HEK293 (cell line): ENCODE measurements around the gene CORO2B.
A peak's percentile ranks its signal among the peaks of the same experiment; 100 is the strongest.

ENCODE experiments used
- CTCF ChIA-PET: fragments of 350-600 bp; formaldehyde crosslinking; extraction: SDS; loops from one replicate; lab custom pipeline; 2021; ENCODE audit warnings: antibody characterized with exemption; lab: Yijun Ruan, JAX
- POLR2A ChIA-PET: fragments of 300-600 bp; formaldehyde crosslinking; extraction: SDS; loops from one replicate; lab custom pipeline; 2020; ENCODE audit warnings: antibody characterized with exemption, inconsistent platforms; lab: Yijun Ruan, JAX
- H3K27ac ChIP-seq: fragments of 200-500 bp; sonication (Bioruptor generic); 2 replicates; pipeline ENCODE4 v1.5.1; 2014; ENCODE audit warnings: low read depth, low read length, control low read depth, inconsistent platforms; ENCODE audit errors: extremely low read depth
- H3K36me3 ChIP-seq, 2 experiments: fragments of 200-500 bp in 1 of 2; sonication (Bioruptor generic) in 1 of 2; 1 replicate in 1 of 2; 2 replicates in 1 of 2; pipeline ENCODE4 v1.5.1; 2014 to 2017; ENCODE audit warnings: inconsistent platforms in 2 of 2, low read length in 2 of 2; ENCODE audit not compliant: control insufficient read depth in 2 of 2, insufficient read depth in 1 of 2
- H3K4me1 ChIP-seq: fragments of 200-500 bp; sonication (Bioruptor generic); 2 replicates; pipeline ENCODE4 v1.5.1; 2014; ENCODE audit warnings: mild to moderate bottlenecking, low read length, inconsistent platforms; ENCODE audit not compliant: control insufficient read depth, insufficient read depth
- H3K4me3 ChIP-seq: 2 replicates; pipeline ENCODE4 v1.5.1; 2011; ENCODE audit warnings: low read depth, mild to moderate bottlenecking, control low read depth, low read length, moderate library complexity
- H3K9me3 ChIP-seq: fragments of 200-500 bp; sonication (Bioruptor generic); 2 replicates; pipeline ENCODE4 v1.5.1; 2014; ENCODE audit warnings: low read depth, low read length, inconsistent platforms; ENCODE audit not compliant: control insufficient read depth, insufficient read depth
- BCL11A ChIP-seq: fragments of 450-650 bp; formaldehyde crosslinking; IDR thresholded peaks from 2 replicates; pipeline ENCODE4 v1.5.1; 2016; ENCODE audit warnings: low read depth, missing biosample characterization, missing genetic modification characterization
- ELK4 ChIP-seq: IDR thresholded peaks from 2 replicates; pipeline ENCODE4 v1.6.1; 2011; ENCODE audit warnings: mild to moderate bottlenecking, low read depth, low read length, borderline replicate concordance
- HIC1 ChIP-seq: fragments of 450-650 bp; formaldehyde crosslinking; IDR thresholded peaks from 2 replicates; pipeline ENCODE4 v1.5.1; 2016; ENCODE audit warnings: missing biosample characterization, missing genetic modification characterization
- PRDM1 ChIP-seq: fragments of 450-650 bp; formaldehyde crosslinking; IDR thresholded peaks from 2 replicates; pipeline ENCODE4; 2016; ENCODE audit warnings: missing biosample characterization, missing genetic modification characterization
- TSHZ1 ChIP-seq: fragments of 450-650 bp; formaldehyde crosslinking; IDR thresholded peaks from 2 replicates; pipeline ENCODE4 v1.5.1; 2016; ENCODE audit warnings: missing biosample characterization, missing genetic modification characterization, borderline replicate concordance
- ZBTB10 ChIP-seq: fragments of 450-650 bp; formaldehyde crosslinking; IDR thresholded peaks from 2 replicates; pipeline ENCODE4 v1.5.1; 2016; ENCODE audit warnings: missing biosample characterization, missing genetic modification characterization
- ZNF23 ChIP-seq: fragments of 450-650 bp; formaldehyde crosslinking; IDR thresholded peaks from 2 replicates; pipeline ENCODE4 v1.5.1; 2016; ENCODE audit warnings: missing biosample characterization, missing genetic modification characterization, borderline replicate concordance
- ZNF274 ChIP-seq, 2 experiments: fragments of 200-500 bp in 1 of 2; fragments of 450-650 bp in 1 of 2; sonication (Bioruptor generic) in 1 of 2; formaldehyde crosslinking in 1 of 2; IDR thresholded peaks; 2 replicates each; pipeline versions ENCODE4 v1.5.1 to v1.6.1; 2014 to 2016; ENCODE audit warnings: borderline replicate concordance in 1 of 2, inconsistent platforms in 1 of 2, low read length in 1 of 2, missing biosample characterization in 1 of 2, missing genetic modification characterization in 1 of 2
- ZNF404 ChIP-seq: fragments of 450-650 bp; formaldehyde crosslinking; IDR thresholded peaks from 2 replicates; pipeline ENCODE4 v1.5.1; 2017; ENCODE audit warnings: missing biosample characterization, missing genetic modification characterization
- ZNF518A ChIP-seq: fragments of 450-650 bp; formaldehyde crosslinking; conservative IDR thresholded peaks from 2 replicates; pipeline ENCODE4 v1.5.1; 2016; ENCODE audit warnings: low read depth, missing biosample characterization, missing genetic modification characterization
- ZNF623 ChIP-seq: fragments of 450-650 bp; formaldehyde crosslinking; IDR thresholded peaks from 2 replicates; pipeline ENCODE4 v1.5.1; 2016; ENCODE audit warnings: missing biosample characterization, missing genetic modification characterization
- ZNF624 ChIP-seq: fragments of 450-650 bp; formaldehyde crosslinking; IDR thresholded peaks from 2 replicates; pipeline ENCODE4 v1.5.1; 2017; ENCODE audit warnings: missing biosample characterization, missing genetic modification characterization
- ZNF707 ChIP-seq: fragments of 450-650 bp; formaldehyde crosslinking; IDR thresholded peaks from 2 replicates; pipeline ENCODE4 v1.5.1; 2016; ENCODE audit warnings: missing biosample characterization, missing genetic modification characterization
- ZNF776 ChIP-seq: fragments of 450-650 bp; formaldehyde crosslinking; IDR thresholded peaks from 2 replicates; pipeline ENCODE4 v1.5.0; 2017; ENCODE audit warnings: missing biosample characterization, missing genetic modification characterization, borderline replicate concordance
- ZXDB ChIP-seq: fragments of 450-650 bp; formaldehyde crosslinking; IDR thresholded peaks from 2 replicates; pipeline ENCODE4 v1.5.1; 2016; ENCODE audit warnings: missing biosample characterization, missing genetic modification characterization

Gene CORO2B

GRCh38 chr15:68559345-68560310, 19.2 kb upstream of the CORO2B start (continued):
- TF ChIP-seq ZNF707 (tag by site-specific recombination) (no peak), ZNF23 (tag by site-specific recombination) (no peak), HIC1 (tag by site-specific recombination) (no peak), TSHZ1 (tag by site-specific recombination) (no peak), ZNF274 (IDR thresholded peaks at IDR 0.05; ENCODE audit: low read length) (no peak), ZNF274 (tag by site-specific recombination; IDR thresholded peaks at IDR 0.05; ENCODE audit: borderline replicate concordance) (no peak), BCL11A (no peak), ZNF518A (tag by site-specific recombination) (0 out of 2 replicates have a peak, but pooled peaks have one; percentile 39), ZNF623 (tag by site-specific recombination) (no peak), ZNF776 (tag by site-specific recombination) (no peak), ZXDB (tag by site-specific recombination) (peak; percentile 4; the same call in 1 of the 2 replicates)

- no peaks in the 10 kb centered on the region for H3K36me3 ChIP-seq
- CTCF ChIA-PET: interaction anchor here (0.6 to 7.8 kb wide), 23 partner anchors 8 to 466 kb away, joined by 3 to 226 read pairs (median 6); no protein-coding TSS in a partner anchor
- no peaks in the 10 kb centered on the region for H3K4me1 ChIP-seq
- TF ChIP-seq ELK4 (no peak), PRDM1 (tag by site-specific recombination) (no peak), ZNF624 (tag by site-specific recombination) (no peak), ZNF404 (tag by site-specific recombination) (no peak), ZBTB10 (tag by site-specific recombination) (no peak)
- no peak overlapping the region for H3K27ac ChIP-seq
- H3K4me3 ChIP-seq: no peak overlapping the region
- POLR2A ChIA-PET: no interaction called here
- H3K9me3 ChIP-seq: no peaks in the 10 kb centered on the region
These were observed 18.2 kb upstream of the CORO2B start for GRCh38 chr15:68560501-68561113.
